ENCODE measurements around the gene SMOC2. TPM values are rescaled to one million over a fixed set of nuclear protein-coding genes. Genes with fewer than 3 reads are reported as not detected.

SMOC2 gene
- total and polyA plus RNA-seq, 2 donors (not counting 1 experiment from before 2014, with no cell fraction given) = 0.37 TPM; not detected in 1

- no peak overlapping the region for H3K4me2 ChIP-seq (replicated peaks; ENCODE audit: low read depth, low read length, poor library complexity, severe bottlenecking)
- H3K79me2 ChIP-seq (ENCODE audit: control insufficient read depth, insufficient read depth, low read length) = no peaks in the 10 kb centered on the region
- no peaks in the 10 kb centered on the region for H3K4me1 Mint-ChIP-seq
- TF ChIP-seq CTCF (IDR thresholded peaks at IDR 0.05) = no peak
- TF ChIP-seq EZH2 (IDR thresholded peaks at IDR 0.05; ENCODE audit: borderline replicate concordance, insufficient read depth, low read depth, low read length, poor library complexity, severe bottlenecking) = no peak
- H3K36me3 ChIP-seq (replicated peaks in 1 of 2; ENCODE audit: control extremely low read depth in 1 of 2, control insufficient read depth in 1 of 2, extremely low read depth in 1 of 2, insufficient read depth in 2 of 2, low read length in 1 of 2) = no peaks in the 10 kb centered on the region
- no peak overlapping the region for H3K4me3 ChIP-seq (ENCODE audit: control extremely low read depth in 1 of 5, extremely low read depth in 1 of 5, insufficient read depth in 1 of 5, low read depth in 2 of 5, low read length in 4 of 5)
- ChIA-PET POLR2A (no interaction called here), CTCF (no interaction called here)
- no peak overlapping the region for H3K9ac ChIP-seq (ENCODE audit: low read length)
- peaks cover 0 to 13% (median 0%) of the 10 kb centered on the region in 3 donors for H3K9me3 ChIP-seq (ENCODE audit: control extremely low read depth in 1 of 3, control insufficient read depth in 2 of 3, insufficient read depth in 1 of 3, low read length in 2 of 3)
- H3K9me3 Mint-ChIP-seq (ENCODE audit: insufficient read depth) = peaks cover 2% of the 10 kb centered on the region
- no peaks in the 10 kb centered on the region for H3K4me1 ChIP-seq (ENCODE audit: control insufficient read depth in 2 of 2, insufficient read depth in 2 of 2, low read length in 2 of 2)
- no peak overlapping the region for H3K4me3 Mint-ChIP-seq
- H3K27ac Mint-ChIP-seq = no peak overlapping the region
- no peak overlapping the region for H3K27ac ChIP-seq (ENCODE audit: low read length in 2 of 2)
- 74% methylated on average over 3 of the region's 4 CpGs for WGBS (ENCODE audit: insufficient coverage)
- H3K27me3 ChIP-seq (replicated peaks in 1 of 4; ENCODE audit: control extremely low read depth in 1 of 4, control insufficient read depth in 3 of 4, insufficient read depth in 4 of 4, low read length in 3 of 4) = no peaks in the 10 kb centered on the region
- H2AFZ ChIP-seq (ENCODE audit: insufficient read depth, low read depth, low read length, poor library complexity, severe bottlenecking) = no peak overlapping the region
- intact Hi-C loops (cut with micrococcal nuclease) = no loop called here
- no peak for ATAC-seq (ENCODE audit: low read depth)
- DNase-seq = no peak
- no peaks in the 10 kb centered on the region for H3K27me3 Mint-ChIP-seq
- no peaks in the 10 kb centered on the region for H4K20me1 ChIP-seq (ENCODE audit: control insufficient read depth, insufficient read depth, low read length, poor library complexity, severe bottlenecking)
Measured at GRCh38 chr6:168695701-168696100, 254.7 kb downstream of the SMOC2 start.

GRCh38 chr6:168698923-168699322, 257.9 kb downstream of the SMOC2 start:
- Histone ChIP-seq H3K4me2 (replicated peaks; ENCODE audit: low read depth, low read length, poor library complexity, severe bottlenecking) (no peak overlapping the region), H3K27me3 (replicated peaks in 1 of 4; ENCODE audit: control extremely low read depth in 1 of 4, control insufficient read depth in 3 of 4, insufficient read depth in 4 of 4, low read length in 3 of 4) (no peaks in the 10 kb centered on the region), H3K27ac (ENCODE audit: low read length in 2 of 2) (no peak overlapping the region), H3K79me2 (ENCODE audit: control insufficient read depth, insufficient read depth, low read length) (no peaks in the 10 kb centered on the region), H2AFZ (ENCODE audit: insufficient read depth, low read depth, low read length, poor library complexity, severe bottlenecking) (no peak overlapping the region), H3K9ac (ENCODE audit: low read length) (no peak overlapping the region), H3K9me3 (ENCODE audit: control extremely low read depth in 1 of 3, control insufficient read depth in 2 of 3, insufficient read depth in 1 of 3, low read length in 2 of 3) (peaks cover 0 to 25% (median 0%) of the 10 kb centered on the region in 3 donors), H3K36me3 (replicated peaks in 1 of 2; ENCODE audit: control extremely low read depth in 1 of 2, control insufficient read depth in 1 of 2, extremely low read depth in 1 of 2, insufficient read depth in 2 of 2, low read length in 1 of 2) (no peaks in the 10 kb centered on the region), H4K20me1 (ENCODE audit: control insufficient read depth, insufficient read depth, low read length, poor library complexity, severe bottlenecking) (no peaks in the 10 kb centered on the region), H3K4me3 (ENCODE audit: control extremely low read depth in 1 of 5, extremely low read depth in 1 of 5, insufficient read depth in 1 of 5, low read depth in 2 of 5, low read length in 4 of 5) (no peak overlapping the region), H3K4me1 (ENCODE audit: control insufficient read depth in 2 of 2, insufficient read depth in 2 of 2, low read length in 2 of 2) (no peaks in the 10 kb centered on the region)
- no peak overlapping the region for H3K27ac Mint-ChIP-seq
- 83% methylated on average over 3 of the region's 5 CpGs for WGBS (ENCODE audit: insufficient coverage)
- ATAC-seq (ENCODE audit: low read depth) (no peak), DNase-seq (no peak)
- H3K4me3 Mint-ChIP-seq = no peak overlapping the region
- H3K4me1 Mint-ChIP-seq = no peaks in the 10 kb centered on the region
- ChIA-PET POLR2A (no interaction called here), CTCF (no interaction called here)
- H3K27me3 Mint-ChIP-seq = no peaks in the 10 kb centered on the region
- TF ChIP-seq CTCF (IDR thresholded peaks at IDR 0.05) (no peak), EZH2 (IDR thresholded peaks at IDR 0.05; ENCODE audit: borderline replicate concordance, insufficient read depth, low read depth, low read length, poor library complexity, severe bottlenecking) (no peak)
- no peaks in the 10 kb centered on the region for H3K9me3 Mint-ChIP-seq (ENCODE audit: insufficient read depth)
- intact Hi-C loops (cut with micrococcal nuclease) = no loop called here

Data from B cell (primary cell).